Natural killer cell treated with Interleukin-12 subunit alpha and Interleukin-12 subunit beta and Interleukin-15 and Interleukin-18, amount 100 ng/mL, for 72 hours (primary cell): ENCODE results near the gene ZNF358. TPM values are rescaled to one million over a fixed set of nuclear protein-coding genes. Genes with fewer than 3 reads are reported as not detected.
A peak's percentile ranks its signal among the peaks of the same experiment; 100 is the strongest.

Experiments used
- ATAC-seq, 2 donors: fragments of 150-1000 bp; cut with Tn5 transposase in 1 of 2; sonication (Bioruptor Pico), chemical (Tn5 transposase) in 1 of 2; 2 replicates each; pipeline ENCODE4 v1.10.0; 2021
- DNase-seq: peaks from one replicate; pipeline ENCODE4 v3.0.0; 2022; ENCODE audit warnings: low spot score
- H3K27ac Mint-ChIP-seq, 2 donors: 1 replicate in 1 of 2; 2 replicates in 1 of 2; pipeline ENCODE4 v1.8.0; 2022; ENCODE audit warnings: mixed read lengths in 2 of 2, mild to moderate bottlenecking in 1 of 2, moderate library complexity in 1 of 2
- H3K27me3 Mint-ChIP-seq, 2 donors: 1 replicate in 1 of 2; 2 replicates in 1 of 2; pipeline ENCODE4 v1.8.0; 2022; ENCODE audit warnings: mixed read lengths in 2 of 2
- H3K36me3 Mint-ChIP-seq: one replicate; pipeline ENCODE4 v1.8.0; 2022; ENCODE audit warnings: mixed read lengths
- H3K4me1 Mint-ChIP-seq, 2 donors: 1 replicate in 1 of 2; 2 replicates in 1 of 2; pipeline ENCODE4 v1.8.0; 2022; ENCODE audit warnings: low read depth in 2 of 2, mixed read lengths in 2 of 2, mild to moderate bottlenecking in 1 of 2
- H3K4me3 Mint-ChIP-seq: one replicate; pipeline ENCODE4 v1.8.0; 2022; ENCODE audit warnings: mixed read lengths
- H3K9me3 Mint-ChIP-seq: 2 replicates; pipeline ENCODE4 v1.8.0; 2022; ENCODE audit warnings: mixed read lengths
- total RNA-seq, 2 donors: library from RNA; stranded (reverse); gene quantifications; one replicate each; pipeline ENCODE4 v1.2.3, GENCODE V29; 2022

Gene ZNF358
- total RNA-seq, 2 donors from 2014 or later: 10.2 to 15.6 TPM

- H3K27me3 Mint-ChIP-seq: peaks cover 3 to 6% of the 10 kb centered on the region in 2 donors
- no peak overlapping the region for H3K4me3 Mint-ChIP-seq
Observed at GRCh38 chr19:7520131-7521051, 4.5 kb downstream of the ZNF358 start.

GRCh38 chr19:7521551-7522071, 5.7 kb downstream of the ZNF358 start:
- DNase-seq (no peak), ATAC-seq (no peak)
- peaks cover 12 to 14% of the 10 kb centered on the region in 2 donors for H3K4me1 Mint-ChIP-seq
- H3K9me3 Mint-ChIP-seq: no peaks in the 10 kb centered on the region
- no peaks in the 10 kb centered on the region for H3K27me3 Mint-ChIP-seq
- H3K36me3 Mint-ChIP-seq: no peaks in the 10 kb centered on the region
- peak overlapping the region; percentile 91 for H3K4me3 Mint-ChIP-seq
- H3K27ac Mint-ChIP-seq: peak overlapping the region; percentile 81 to 87

More at GRCh38 chr19:7520131-7521051, 4.5 kb downstream of the ZNF358 start:
- peaks cover 16 to 19% of the 10 kb centered on the region in 2 donors for H3K4me1 Mint-ChIP-seq
- H3K9me3 Mint-ChIP-seq: no peaks in the 10 kb centered on the region
- DNase-seq (no peak), ATAC-seq (no peak)
- H3K36me3 Mint-ChIP-seq: no peaks in the 10 kb centered on the region
- no peak overlapping the region for H3K27ac Mint-ChIP-seq

GRCh38 chr19:7522072-7522922, 6.4 kb downstream of the ZNF358 start, which contains the start of gene MCOLN1:
Gene MCOLN1, plus strand, starts transcription at chr19:7522624. Its CDS starts 127 bp downstream, at chr19:7522751.
- DNase-seq (peak; percentile 100), ATAC-seq (peak; percentile 94 to 95)
- H3K36me3 Mint-ChIP-seq: no peaks in the 10 kb centered on the region
- no peaks in the 10 kb centered on the region for H3K9me3 Mint-ChIP-seq
- peak within 1 kb of the TSS; percentile 81 to 87 for H3K27ac Mint-ChIP-seq
- peak within 1 kb of the TSS; percentile 91 for H3K4me3 Mint-ChIP-seq
- peaks cover 12 to 14% of the 10 kb centered on the region in 2 donors for H3K4me1 Mint-ChIP-seq
- no peaks in the 10 kb centered on the region for H3K27me3 Mint-ChIP-seq

GRCh38 chr19:7522923-7523667, 7.2 kb downstream of the ZNF358 start:
- H3K36me3 Mint-ChIP-seq: no peaks in the 10 kb centered on the region
- no peak overlapping the region for H3K27ac Mint-ChIP-seq
- H3K4me1 Mint-ChIP-seq: peaks cover 9 to 14% of the 10 kb centered on the region in 2 donors
- DNase-seq: no peak
- H3K27me3 Mint-ChIP-seq: no peaks in the 10 kb centered on the region
- H3K9me3 Mint-ChIP-seq: no peaks in the 10 kb centered on the region
- ATAC-seq: no peak
- H3K4me3 Mint-ChIP-seq: peak overlapping the region; percentile 91

- H3K36me3 Mint-ChIP-seq: no peaks in the 10 kb centered on the region
- H3K27me3 Mint-ChIP-seq: no peaks in the 10 kb centered on the region
- H3K9me3 Mint-ChIP-seq: no peaks in the 10 kb centered on the region
- H3K27ac Mint-ChIP-seq: no peak overlapping the region
- ATAC-seq (no peak), DNase-seq (no peak)
- H3K4me1 Mint-ChIP-seq: peaks cover 9 to 14% of the 10 kb centered on the region in 2 donors
- no peak overlapping the region for H3K4me3 Mint-ChIP-seq
Observed at GRCh38 chr19:7524523-7524922, 8.6 kb downstream of the ZNF358 start.

- DNase-seq (no peak), ATAC-seq (no peak)
- Mint-ChIP-seq H3K36me3 (no peaks in the 10 kb centered on the region), H3K27ac (no peak overlapping the region), H3K27me3 (no peaks in the 10 kb centered on the region), H3K9me3 (no peaks in the 10 kb centered on the region), H3K4me3 (no peak overlapping the region), H3K4me1 (peaks cover 9 to 14% of the 10 kb centered on the region in 2 donors)
Observed at GRCh38 chr19:7524992-7525739, 9.3 kb downstream of the ZNF358 start.

GRCh38 chr19:7526059-7526929, 10.4 kb downstream of the ZNF358 start:
- Mint-ChIP-seq H3K27me3 (no peaks in the 10 kb centered on the region), H3K9me3 (no peaks in the 10 kb centered on the region), H3K4me1 (peaks cover 9 to 11% of the 10 kb centered on the region in 2 donors), H3K4me3 (no peak overlapping the region), H3K36me3 (no peaks in the 10 kb centered on the region), H3K27ac (no peak overlapping the region)
- ATAC-seq (no peak), DNase-seq (no peak)

GRCh38 chr19:7527516-7528191, 11.8 kb downstream of the ZNF358 start:
- Mint-ChIP-seq H3K9me3 (no peaks in the 10 kb centered on the region), H3K27me3 (no peaks in the 10 kb centered on the region), H3K27ac (no peak overlapping the region), H3K4me1 (peaks cover 0 to 3% of the 10 kb centered on the region in 2 donors), H3K36me3 (no peaks in the 10 kb centered on the region), H3K4me3 (no peak overlapping the region)
- DNase-seq: no peak
- no peak for ATAC-seq

- Mint-ChIP-seq H3K36me3 (no peaks in the 10 kb centered on the region), H3K27ac (no peak overlapping the region), H3K4me1 (peaks cover 0 to 3% of the 10 kb centered on the region in 2 donors), H3K4me3 (no peak overlapping the region), H3K9me3 (no peaks in the 10 kb centered on the region), H3K27me3 (no peaks in the 10 kb centered on the region)
- ATAC-seq (peak in 1 of 2 donors; percentile 8), DNase-seq (no peak)
Observed at GRCh38 chr19:7528192-7528519, 12.3 kb downstream of the ZNF358 start.

GRCh38 chr19:7528522-7529245, 12.8 kb downstream of the ZNF358 start:
- DNase-seq (no peak), ATAC-seq (no peak)
- H3K27me3 Mint-ChIP-seq: no peaks in the 10 kb centered on the region
- no peak overlapping the region for H3K4me3 Mint-ChIP-seq
- no peaks in the 10 kb centered on the region for H3K9me3 Mint-ChIP-seq
- peaks cover 0 to 3% of the 10 kb centered on the region in 2 donors for H3K4me1 Mint-ChIP-seq
- no peaks in the 10 kb centered on the region for H3K36me3 Mint-ChIP-seq
- no peak overlapping the region for H3K27ac Mint-ChIP-seq

GRCh38 chr19:7529246-7529600, 13.3 kb downstream of the ZNF358 start:
- Mint-ChIP-seq H3K27ac (no peak overlapping the region), H3K27me3 (no peaks in the 10 kb centered on the region), H3K36me3 (no peaks in the 10 kb centered on the region), H3K4me1 (peaks cover 2 to 3% of the 10 kb centered on the region in 2 donors), H3K9me3 (no peaks in the 10 kb centered on the region), H3K4me3 (no peak overlapping the region)
- no peak for DNase-seq
- ATAC-seq: no peak
